ENCODE measurements around the gene NKPD1.

GRCh38 chr19:45144431-45145269 is 16.1 kb downstream of the NKPD1 start:
- TF ChIP-seq CTCF (IDR thresholded peaks at IDR 0.05) (no peak), EP300 (IDR thresholded peaks at IDR 0.05) (no peak), POLR2A (IDR thresholded peaks at IDR 0.05) (no peak)
